ENCODE measurements around the gene ZNF565. TPM values are rescaled to one million over a fixed set of nuclear protein-coding genes. Genes with fewer than 3 reads are reported as not detected.

ZNF565 gene
- total and polyA plus RNA-seq, 2 of the 13 experiments (the other 11 are each of a cell fraction or from before 2014, with no cell fraction given): 1.8 to 5.2 TPM

GRCh38 chr19:36255316-36255715 lies 40.9 kb upstream of the ZNF565 start:
- Histone ChIP-seq H3K27me3 (ENCODE audit: control insufficient read depth in 1 of 2, insufficient read depth in 2 of 2, low read length in 2 of 2) (no peaks in the 10 kb centered on the region), H3K79me2 (ENCODE audit: insufficient read depth, low read length) (no peaks in the 10 kb centered on the region), H3K4me3 (replicated peaks in 1 of 3; ENCODE audit: insufficient read depth in 1 of 3, low read depth in 2 of 3, low read length in 3 of 3) (no peak overlapping the region), H3K27ac (ENCODE audit: extremely low read length, insufficient read depth, low read length) (no peak overlapping the region), H3K9me3 (ENCODE audit: low read length) (no peaks in the 10 kb centered on the region), H2AFZ (ENCODE audit: low read length) (no peak overlapping the region), H4K20me1 (ENCODE audit: insufficient read depth, low read length) (no peaks in the 10 kb centered on the region), H3K4me1 (ENCODE audit: insufficient read depth, low read length) (no peaks in the 10 kb centered on the region), H3K36me3 (replicated peaks in 1 of 2; ENCODE audit: control insufficient read depth in 1 of 2, insufficient read depth in 2 of 2, low read length in 2 of 2) (no peaks in the 10 kb centered on the region), H3K4me2 (ENCODE audit: low read depth, low read length) (no peak overlapping the region), H3K9ac (ENCODE audit: insufficient read depth, low read depth, low read length) (no peak overlapping the region)
- ChIA-PET CTCF (ENCODE audit: low intra/inter-chr PET ratio, low total read pairs) (no interaction called here), POLR2A (no interaction called here)
- no peak for TF ChIP-seq ETV6 (CRISPR knock-in tag; conservative IDR thresholded peaks at IDR 0.05)
- TF ChIP-seq MBD4 (IDR thresholded peaks at IDR 0.05; ENCODE audit: borderline replicate concordance, low read length): no peak
- no peak for TF ChIP-seq HNRNPK (IDR thresholded peaks at IDR 0.05; ENCODE audit: low read depth, low read length, poor library complexity, severe bottlenecking)
- no peak for TF ChIP-seq KDM1A (CRISPR knock-in tag; IDR thresholded peaks at IDR 0.05)
- TF ChIP-seq ZNF468 (CRISPR knock-in tag; IDR thresholded peaks at IDR 0.05): no peak
- TF ChIP-seq ZNF564 (CRISPR knock-in tag; IDR thresholded peaks at IDR 0.05): no peak
- TF ChIP-seq SNRNP70 (IDR thresholded peaks at IDR 0.05; ENCODE audit: low read depth, low read length): no peak
- no peak for TF ChIP-seq NFIB (CRISPR knock-in tag; IDR thresholded peaks at IDR 0.05; ENCODE audit: borderline replicate concordance)
- no peak for TF ChIP-seq SOX13 (IDR thresholded peaks at IDR 0.05)
- no peak for TF ChIP-seq SOX13 (CRISPR knock-in tag; conservative IDR thresholded peaks at IDR 0.05 in 1 of 2, IDR thresholded peaks at IDR 0.05 in 1 of 2)
- TF ChIP-seq ZNF503 (CRISPR knock-in tag; IDR thresholded peaks at IDR 0.05): no peak
- TF ChIP-seq SIN3A (IDR thresholded peaks at IDR 0.05; ENCODE audit: borderline replicate concordance, low read depth, low read length): no peak
- TF ChIP-seq HHEX (CRISPR knock-in tag; IDR thresholded peaks at IDR 0.05): no peak
- FAIRE-seq (no peak), ATAC-seq (no peak), DNase-seq (ENCODE audit: low spot score) (no peak)
- WGBS (ENCODE audit: low lambda C conversion rate): 71% methylated on average over 21 of the region's 28 CpGs
- no TSS peak for BruUV-seq (replicated peaks)
- intact Hi-C loops (cut with micrococcal nuclease; ENCODE audit: unreplicated experiment): no loop called here
- in situ Hi-C loops (cut with HindIII; ENCODE audit: extremely low pct_ligation_motif_present, low pct_unique_long_range_greater_than_20kb): no loop called here

All from HepG2 (cell line).